ENCODE results near the gene S100A13. TPM values are rescaled to one million over a fixed set of nuclear protein-coding genes. Genes with fewer than 3 reads are reported as not detected.

The S100A13 gene
- total RNA-seq = 10 to 100 TPM; 42.7 to 63.3 TPM

DNA sequence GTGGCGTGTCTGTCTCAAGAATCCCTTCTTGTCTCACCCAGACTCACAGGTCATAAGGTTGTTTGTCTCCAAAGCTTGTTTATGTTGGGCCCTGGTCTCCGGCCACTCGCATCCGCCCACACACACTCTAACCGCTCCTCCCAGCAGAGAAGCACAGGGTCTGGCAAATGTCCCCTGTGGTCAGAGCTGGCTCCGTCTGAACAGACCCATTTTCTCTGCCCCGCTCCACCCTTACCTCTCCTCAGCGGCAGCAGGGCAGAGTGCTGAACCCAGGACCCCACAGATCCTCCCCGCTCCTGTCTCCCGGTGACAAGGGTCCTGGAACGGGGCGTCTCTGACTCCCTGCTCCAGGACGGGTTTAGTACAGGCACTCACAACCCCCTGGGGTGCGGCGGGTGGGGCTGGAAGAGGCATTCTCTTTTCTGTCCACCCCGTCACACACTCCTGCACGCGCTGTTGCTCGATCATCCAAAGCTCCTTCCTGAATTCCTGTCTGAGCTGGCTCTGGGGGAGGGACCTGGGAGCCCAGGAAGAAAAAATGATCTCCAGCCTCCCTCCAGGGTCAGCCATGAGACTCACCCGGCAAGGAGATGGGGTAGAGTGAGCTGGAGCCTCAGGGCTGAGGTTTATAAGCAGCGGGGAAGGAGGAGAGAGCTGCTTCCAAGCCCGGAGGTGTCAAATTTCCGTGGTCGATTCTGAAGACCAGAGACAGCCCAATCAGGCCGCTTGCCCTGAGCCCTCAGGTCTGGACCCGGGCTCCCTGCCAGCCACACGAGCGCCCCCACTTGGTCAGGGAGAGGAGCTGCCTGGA, at the start of gene S100A13:
Gene S100A13, minus strand, starts transcription at position 602 of the 811 bp plus-strand sequence. CDS start 1,033 bp downstream, outside the sequence.

DNA sequence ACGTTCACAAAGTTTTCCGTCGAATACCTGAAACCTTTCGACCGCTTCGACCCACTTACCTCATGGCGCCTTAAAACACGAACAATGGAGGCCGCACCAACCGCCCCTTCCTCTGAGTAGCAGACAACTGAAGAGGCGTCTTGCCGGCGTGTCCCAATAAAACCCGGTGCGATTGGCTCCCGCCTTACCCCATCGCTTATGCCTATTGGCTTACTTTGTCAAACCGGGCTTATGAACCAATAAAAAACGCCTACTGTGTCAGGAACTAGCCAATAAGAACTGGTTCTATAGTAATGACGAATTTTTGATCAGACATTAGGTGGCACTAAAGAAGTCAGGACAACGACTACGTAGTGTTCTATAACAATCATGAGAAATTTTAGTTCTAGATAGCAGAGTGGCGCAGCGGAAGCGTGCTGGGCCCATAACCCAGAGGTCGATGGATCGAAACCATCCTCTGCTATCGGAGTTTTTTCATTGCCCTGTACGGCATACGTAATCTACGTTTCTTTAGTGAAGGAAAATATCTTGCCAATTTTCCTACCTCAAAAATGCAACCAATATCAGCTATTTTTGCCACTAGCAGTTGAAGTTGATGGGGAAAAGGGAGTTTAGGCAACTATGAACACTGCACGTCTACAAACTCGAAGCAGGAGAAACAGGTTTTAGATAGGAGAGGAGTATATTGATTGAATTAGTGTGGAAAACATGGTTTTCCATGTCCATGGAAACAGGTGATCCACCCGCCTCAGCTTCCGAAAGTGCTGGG, 43.7 kb upstream of the S100A13 start, which contains the start of gene ILF2:
Gene ILF2, minus strand, starts transcription at position 135 of the 769 bp plus-strand sequence. Its CDS starts 71 bp downstream, at position 64.

DNA sequence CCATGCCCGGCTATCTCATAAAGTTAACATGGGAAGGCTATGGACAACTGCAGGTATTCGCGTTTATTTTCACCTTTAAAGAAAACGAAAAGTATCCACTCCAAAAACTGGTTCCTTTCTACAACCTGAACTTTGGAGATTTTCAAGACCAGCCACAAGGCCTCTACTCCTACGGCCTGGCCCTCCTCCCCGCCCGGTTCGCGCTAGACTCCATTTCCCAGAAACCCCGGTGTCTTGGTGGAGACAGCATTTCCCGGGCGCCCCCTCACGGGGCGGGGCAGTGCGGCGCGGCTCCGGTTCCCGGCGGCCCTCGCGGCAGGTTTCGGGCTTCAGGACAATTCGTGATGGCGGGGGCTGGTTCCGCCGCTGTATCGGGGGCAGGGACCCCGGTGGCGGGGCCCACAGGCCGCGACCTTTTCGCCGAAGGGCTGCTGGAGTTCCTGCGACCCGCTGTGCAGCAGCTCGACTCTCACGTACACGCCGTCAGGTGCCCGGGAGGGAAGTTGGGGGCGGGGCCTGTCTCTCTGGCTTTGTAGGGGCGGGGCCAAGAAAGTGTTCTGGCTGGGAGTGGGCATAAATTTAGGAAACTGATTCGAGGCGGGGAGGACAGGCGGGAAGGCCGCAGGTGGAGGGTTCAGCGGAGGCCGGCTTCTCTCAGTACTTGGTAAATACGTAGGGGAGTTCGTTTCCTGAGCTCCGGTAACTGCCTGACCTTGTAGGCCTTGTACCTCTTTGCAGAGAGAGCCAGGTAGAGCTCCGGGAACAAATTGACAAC, 31.3 kb upstream of the S100A13 start, which contains the start of gene SNAPIN:
Gene SNAPIN, plus strand, starts transcription at position 304 of the 775 bp plus-strand sequence. Its CDS starts 41 bp downstream, at position 345.

DNA sequence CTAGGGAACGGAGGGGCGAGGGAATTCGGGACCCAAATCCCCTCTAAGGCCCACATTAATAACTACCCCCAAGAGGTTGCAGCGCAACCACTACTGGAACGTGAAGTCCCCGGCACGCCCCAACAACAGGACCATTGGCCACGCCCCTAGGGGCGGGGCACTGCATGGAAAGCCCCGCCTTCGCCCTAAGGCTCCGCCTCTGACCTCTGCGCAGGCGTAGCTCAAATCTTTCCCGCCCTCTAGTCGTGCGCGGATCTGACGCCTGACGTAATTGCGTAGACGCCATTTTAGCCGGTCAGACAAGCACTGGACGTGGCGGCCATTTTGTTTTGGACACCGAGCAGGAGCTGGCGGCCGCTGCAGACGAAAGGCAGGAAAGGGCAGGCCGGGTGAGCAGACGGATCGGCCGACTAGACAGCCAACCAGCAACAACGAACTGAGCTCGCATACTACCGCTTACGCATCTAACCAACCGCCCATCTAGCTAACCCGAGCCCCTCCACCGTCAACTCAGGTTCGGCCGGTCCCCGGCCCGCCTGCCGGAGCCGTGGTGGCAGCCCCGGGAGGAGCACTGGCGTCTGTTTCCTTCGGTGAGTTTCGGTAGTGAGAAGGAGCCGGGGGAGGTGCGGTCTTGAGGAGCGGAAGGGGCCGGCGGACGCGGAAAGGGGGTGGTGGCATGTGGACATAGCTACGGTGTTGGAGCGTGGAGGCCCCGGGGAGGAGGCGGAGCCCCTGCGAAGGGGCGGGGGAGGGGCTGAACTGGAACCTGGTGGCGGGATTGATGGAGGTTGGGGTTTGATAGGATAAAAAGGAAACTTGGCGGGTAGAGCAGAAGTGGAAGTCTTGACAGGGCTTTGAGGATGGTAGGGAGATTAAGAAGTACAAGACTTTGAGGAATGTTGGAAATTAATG, 6.7 kb upstream of the S100A13 start, which contains the start of gene CHTOP:
Gene CHTOP, plus strand, starts transcription at position 313 of the 912 bp plus-strand sequence. CDS start 2,523 bp downstream, outside the sequence.

DNA sequence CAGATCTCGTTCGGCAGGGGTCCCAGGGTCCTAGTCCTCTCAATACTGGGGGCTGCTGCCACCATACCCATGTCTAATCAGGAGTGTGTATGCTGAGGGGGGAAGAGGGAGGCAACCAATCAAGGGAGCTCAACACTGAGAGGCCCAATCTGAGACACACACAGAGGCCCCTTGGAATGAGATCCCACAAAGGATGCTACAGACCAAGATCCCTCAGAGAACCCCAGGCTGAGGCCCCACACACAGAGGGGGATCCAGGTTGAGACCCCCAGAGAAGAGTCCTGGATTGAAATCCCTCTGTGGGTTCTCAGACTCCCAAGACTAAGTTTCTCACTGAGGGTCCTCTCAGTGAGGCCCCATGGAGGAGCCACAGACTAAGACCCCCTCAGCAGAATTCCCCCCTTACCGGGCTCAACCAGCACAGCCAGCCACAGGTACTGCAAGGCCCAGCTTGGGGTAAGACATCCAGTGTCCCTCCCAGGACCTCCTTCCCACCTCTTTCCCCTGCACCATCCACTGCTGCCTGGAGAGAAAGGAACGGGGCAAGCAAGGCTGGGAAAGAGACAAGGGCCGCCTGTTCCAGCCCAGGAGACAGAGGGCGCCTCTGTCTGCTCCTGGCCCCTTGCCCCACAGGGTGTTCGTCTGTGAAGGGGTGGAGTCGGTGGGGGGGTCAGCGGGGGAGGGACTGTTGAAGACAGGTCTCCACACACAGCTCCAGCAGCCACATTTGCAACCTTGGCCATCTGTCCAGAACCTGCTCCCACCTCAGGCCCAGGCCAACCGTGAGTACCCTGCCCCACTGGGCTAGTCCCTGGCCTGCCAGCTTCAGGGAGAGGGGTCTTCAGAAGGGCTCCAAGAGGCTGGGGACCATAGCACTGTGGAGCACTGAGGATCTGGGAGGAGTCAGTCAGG, 666 bp upstream of the S100A13 start, which contains the start of gene S100A1:
Gene S100A1, plus strand, starts transcription at position 720 of the 912 bp plus-strand sequence. CDS start 2,088 bp downstream, outside the sequence.

DNA sequence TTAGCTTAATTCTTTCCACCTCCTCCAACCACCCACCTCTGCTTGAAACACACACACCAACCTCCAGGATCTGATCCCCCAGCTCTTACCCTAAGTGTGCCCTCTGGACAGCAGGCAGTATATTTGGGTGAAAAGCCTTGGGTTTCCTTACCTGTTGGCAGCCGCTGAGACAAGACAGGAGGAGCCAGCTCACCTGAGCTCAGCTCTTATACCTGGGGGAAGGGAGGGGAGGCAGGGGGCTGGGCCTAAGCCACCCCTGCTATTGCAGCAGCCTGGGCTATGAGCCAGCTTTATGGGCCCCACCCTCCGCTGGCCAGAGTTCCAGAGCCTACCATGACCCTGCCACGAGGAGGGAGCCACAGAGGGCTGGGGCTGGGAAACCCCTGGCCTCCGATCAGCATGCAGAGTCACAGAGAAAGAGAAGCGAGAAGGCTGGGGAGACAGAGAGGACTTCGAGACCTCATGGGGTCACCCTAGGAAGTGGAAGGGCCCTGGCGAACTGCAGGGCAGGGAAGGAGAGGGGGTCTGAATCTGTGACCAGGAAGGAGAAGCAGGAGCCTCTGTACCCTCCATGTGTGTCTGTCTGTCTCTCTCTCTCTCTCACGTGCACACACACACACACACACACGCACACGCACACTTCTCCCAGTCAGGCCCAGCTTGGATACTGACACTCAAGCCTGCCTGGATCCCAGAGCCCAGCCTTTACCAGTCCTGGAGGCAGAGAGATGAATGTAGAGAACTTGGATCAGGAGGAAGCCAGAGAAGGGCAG, 11.0 kb downstream of the S100A13 start, which contains the start of gene S100A14:
Gene S100A14, minus strand, starts transcription at position 182 of the 773 bp plus-strand sequence. CDS start 467 bp downstream, outside the sequence.

DNA sequence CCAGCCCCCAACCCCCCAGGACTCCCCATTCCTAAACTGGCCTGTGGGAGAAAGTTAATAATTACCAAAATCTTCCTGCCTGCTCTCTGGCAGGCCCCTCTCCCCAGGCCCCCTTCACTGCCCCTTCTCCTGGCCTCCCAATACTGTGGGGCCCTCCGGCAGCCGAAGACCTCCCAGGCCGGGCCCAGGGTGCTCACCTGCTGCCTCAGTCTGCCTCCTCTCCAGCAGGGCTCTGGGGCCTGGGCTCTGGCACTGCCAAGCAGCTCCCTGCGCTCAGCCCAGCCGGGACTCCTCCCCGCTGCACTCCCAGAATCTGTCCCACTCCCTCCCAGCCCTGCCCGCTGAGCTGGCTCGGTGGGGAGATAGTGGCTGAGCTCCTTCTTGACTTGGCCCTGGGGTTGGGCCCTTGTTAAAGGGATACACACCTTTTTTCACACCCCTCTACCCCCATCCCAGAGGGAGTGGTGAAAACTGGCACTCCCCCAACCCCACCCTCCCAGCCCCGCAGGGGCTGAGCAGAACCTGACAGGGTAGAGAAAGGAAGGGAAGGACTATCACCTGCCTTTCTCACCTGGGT, 14.5 kb downstream of the S100A13 start, which contains the start of gene S100A16:
Gene S100A16, minus strand, starts transcription at position 383 of the 577 bp plus-strand sequence. CDS start 4,986 bp downstream, outside the sequence.

Other genes with a start within 250 kb of the S100A13 start
- gene S100A8, start 236.4 kb downstream of the S100A13 start, total RNA-seq = not detected
- not detected for gene S100A7A, start 211.0 kb downstream of the S100A13 start, total RNA-seq
- not detected for gene S100A7, start 166.9 kb downstream of the S100A13 start, total RNA-seq
- gene S100A6, start 91.5 kb downstream of the S100A13 start, total RNA-seq = 100 to 1,000 TPM; 336 to 430 TPM
- gene S100A5, start 86.6 kb downstream of the S100A13 start, total RNA-seq = not detected
- gene S100A4, start 81.7 kb downstream of the S100A13 start, total RNA-seq = 1 to 10 TPM in 1 of 2 donors, under 1 TPM in 1; 0.67 to 1.7 TPM
- gene S100A3, start 78.2 kb downstream of the S100A13 start, total RNA-seq = 1 to 10 TPM in 1 of 2 donors, not detected in 1; 1.3 TPM
- 1 to 10 TPM in 1 of 2 donors, under 1 TPM in 1; 0.34 to 1.3 TPM for gene S100A2, start 61.7 kb downstream of the S100A13 start, total RNA-seq
- 10 to 100 TPM; 13.1 to 34.3 TPM for gene S100A16, start 14.4 kb downstream of the S100A13 start, total RNA-seq
- gene S100A14, start 11.2 kb downstream of the S100A13 start, total RNA-seq = not detected
- gene S100A1, start 929 bp upstream of the S100A13 start, total RNA-seq = 1 to 10 TPM; 1.7 to 4.1 TPM
- 10 to 100 TPM; 27.2 to 37.0 TPM for gene CHTOP, start 6.6 kb upstream of the S100A13 start, total RNA-seq
- 10 to 100 TPM; 46.8 to 53.6 TPM for gene SNAPIN, start 31.2 kb upstream of the S100A13 start, total RNA-seq
- gene ILF2, start 43.5 kb upstream of the S100A13 start, total RNA-seq = 100 to 1,000 TPM; 137 to 213 TPM
- under 1 TPM; under 0.01 TPM for gene NPR1, start 51.2 kb upstream of the S100A13 start, total RNA-seq
- 10 to 100 TPM; 41.0 to 44.0 TPM for gene INTS3, start 100.5 kb upstream of the S100A13 start, total RNA-seq
- 10 to 100 TPM; 27.2 to 59.3 TPM for gene SLC27A3, start 147.9 kb upstream of the S100A13 start, total RNA-seq

All from melanocyte of skin (primary cell).